Measurements from ENCODE around the gene CHD3. TPM values are rescaled to one million over a fixed set of nuclear protein-coding genes. Genes with fewer than 3 reads are reported as not detected.

Gene CHD3
- total and polyA plus RNA-seq, 2 donors (not counting 3 experiments of a cell fraction or from before 2014, with no cell fraction given): 102 to 185 TPM

DNA sequence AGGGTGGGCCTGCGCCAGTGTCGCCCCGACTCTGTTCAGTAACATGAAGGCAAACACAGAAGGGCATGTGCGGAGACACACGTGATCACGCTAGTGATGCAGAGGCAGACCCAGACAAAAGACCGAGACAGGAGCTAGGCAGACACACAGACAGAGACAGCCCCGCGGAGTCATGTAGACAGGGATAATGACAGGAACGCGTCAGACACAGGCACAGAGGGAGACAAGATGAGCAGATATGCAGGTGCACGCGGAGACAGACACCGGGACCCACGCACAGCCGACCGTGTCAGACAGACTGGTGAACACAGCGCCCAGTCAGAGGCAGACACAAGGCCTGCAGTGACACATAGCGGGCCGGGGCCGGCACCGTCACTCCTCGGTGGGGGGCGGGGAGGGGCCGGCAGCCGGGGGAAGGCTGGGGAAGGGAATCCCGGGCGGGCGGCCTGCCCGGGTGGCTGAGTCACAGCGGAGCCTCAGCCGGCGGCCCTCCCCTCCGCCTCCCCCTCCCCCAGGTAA is 47.1 kb upstream of the CHD3 start:
- TF ChIP-seq FOS (IDR thresholded peaks at IDR 0.05; ENCODE audit: borderline replicate concordance, insufficient read depth, low read length) (peak; percentile 51), POLR2A (IDR thresholded peaks at IDR 0.05; ENCODE audit: low read depth, low read length) (peak; percentile 53), JUN (IDR thresholded peaks at IDR 0.05; ENCODE audit: borderline replicate concordance, insufficient read depth, insufficient read length, low read depth) (no peak), MYC (IDR thresholded peaks at IDR 0.05; ENCODE audit: low read depth, low read length) (no peak)
- TF ChIP-seq, protein P1, sequence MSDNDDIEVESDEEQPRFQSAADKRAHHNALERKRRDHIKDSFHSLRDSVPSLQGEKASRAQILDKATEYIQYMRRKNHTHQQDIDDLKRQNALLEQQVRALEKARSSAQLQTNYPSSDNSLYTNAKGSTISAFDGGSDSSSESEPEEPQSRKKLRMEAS (IDR thresholded peaks at IDR 0.05; ENCODE audit: insufficient read depth, insufficient read length): peak; percentile 70
- TF ChIP-seq, protein P2, sequence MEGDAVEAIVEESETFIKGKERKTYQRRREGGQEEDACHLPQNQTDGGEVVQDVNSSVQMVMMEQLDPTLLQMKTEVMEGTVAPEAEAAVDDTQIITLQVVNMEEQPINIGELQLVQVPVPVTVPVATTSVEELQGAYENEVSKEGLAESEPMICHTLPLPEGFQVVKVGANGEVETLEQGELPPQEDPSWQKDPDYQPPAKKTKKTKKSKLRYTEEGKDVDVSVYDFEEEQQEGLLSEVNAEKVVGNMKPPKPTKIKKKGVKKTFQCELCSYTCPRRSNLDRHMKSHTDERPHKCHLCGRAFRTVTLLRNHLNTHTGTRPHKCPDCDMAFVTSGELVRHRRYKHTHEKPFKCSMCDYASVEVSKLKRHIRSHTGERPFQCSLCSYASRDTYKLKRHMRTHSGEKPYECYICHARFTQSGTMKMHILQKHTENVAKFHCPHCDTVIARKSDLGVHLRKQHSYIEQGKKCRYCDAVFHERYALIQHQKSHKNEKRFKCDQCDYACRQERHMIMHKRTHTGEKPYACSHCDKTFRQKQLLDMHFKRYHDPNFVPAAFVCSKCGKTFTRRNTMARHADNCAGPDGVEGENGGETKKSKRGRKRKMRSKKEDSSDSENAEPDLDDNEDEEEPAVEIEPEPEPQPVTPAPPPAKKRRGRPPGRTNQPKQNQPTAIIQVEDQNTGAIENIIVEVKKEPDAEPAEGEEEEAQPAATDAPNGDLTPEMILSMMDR (IDR thresholded peaks at IDR 0.05; ENCODE audit: extremely low read depth in 1 of 2, insufficient read depth in 1 of 2, low read depth in 1 of 2, low read length in 2 of 2): peak in 1 of 2 donors; percentile 10
- no peaks in the 10 kb centered on the region for H3K27me3 ChIP-seq (ENCODE audit: control insufficient read depth in 2 of 2, insufficient read depth in 2 of 2, low read length in 2 of 2)
- no peaks in the 10 kb centered on the region for H4K20me1 ChIP-seq (replicated peaks; ENCODE audit: control insufficient read depth, extremely low read depth, insufficient read depth, low read length)
- H3K9ac ChIP-seq (replicated peaks; ENCODE audit: extremely low read depth, insufficient read depth, low read length): peak overlapping the region; percentile 99
- peaks cover 32% of the 10 kb centered on the region for H3K4me1 ChIP-seq (ENCODE audit: control insufficient read depth, extremely low read depth, insufficient read depth, low read length)
- H3K36me3 ChIP-seq (ENCODE audit: control insufficient read depth in 2 of 2, extremely low read depth in 1 of 2, insufficient read depth in 2 of 2, low read length in 2 of 2): peaks cover 0 to 8% of the 10 kb centered on the region in 2 experiments
- intact Hi-C loops (cut with micrococcal nuclease) (loop anchor here (5.0 to 10.0 kb wide), 3 partner anchors 154 to 281 kb away; partner anchors contain the start of genes FXR2, HES7, TP53 and WRAP53), dilution Hi-C loops (cut with MboI; ENCODE audit: extremely low pct_ligation_motif_present, low sequenced_read_pairs) (no loop called here)
- H3K79me2 ChIP-seq (ENCODE audit: control insufficient read depth, insufficient read depth, low read length): peaks cover 10% of the 10 kb centered on the region
- H3K9me1 ChIP-seq (replicated peaks; ENCODE audit: control insufficient read depth, extremely low read depth, insufficient read depth, low read length): no peaks in the 10 kb centered on the region
- DNase-seq (ENCODE audit: low read depth, low spot score): peak; percentile 92
- H3K27ac ChIP-seq (ENCODE audit: insufficient read depth, low read depth, low read length): peak overlapping the region; percentile 99
- ChIA-PET POLR2A (no interaction called here), CTCF (interaction anchor here (1.4 kb wide), 1 partner anchor 10 kb away, joined by 3 read pairs; no protein-coding TSS in a partner anchor)
- H3K4me2 ChIP-seq (ENCODE audit: insufficient read depth, low read length): peak overlapping the region; percentile 62
- BruUV-seq (replicated peaks): no TSS peak
- H3K4me3 ChIP-seq (replicated peaks in 1 of 3; ENCODE audit: insufficient read depth in 1 of 3, low read depth in 1 of 3, low read length in 3 of 3): peak overlapping the region; percentile 39 to 71 (median 58)
- H3K9me3 ChIP-seq (replicated peaks; ENCODE audit: control insufficient read depth, insufficient read depth, low read length): no peaks in the 10 kb centered on the region
- H2AFZ ChIP-seq (ENCODE audit: low read depth, low read length): no peak overlapping the region
- FAIRE-seq: peak; percentile 76
